ENCODE results near the gene FXYD6.

- no peak for TF ChIP-seq ATF1 (CRISPR knock-in tag; IDR thresholded peaks at IDR 0.05)
- no peak for TF ChIP-seq ATF1 (tag; IDR thresholded peaks at IDR 0.05)
- no peak for TF ChIP-seq MYBL2 (IDR thresholded peaks at IDR 0.05; ENCODE audit: low read depth)
- no peak for TF ChIP-seq MYBL2 (CRISPR knock-in tag; IDR thresholded peaks at IDR 0.05; ENCODE audit: borderline replicate concordance)
- TF ChIP-seq GTF2F1 (IDR thresholded peaks at IDR 0.05; ENCODE audit: low read depth, low read length), result no peak
- TF ChIP-seq GATA2 (CRISPR knock-in tag; IDR thresholded peaks at IDR 0.05), result no peak
- no peak for TF ChIP-seq ZNF592 (IDR thresholded peaks at IDR 0.05)
- no peak for TF ChIP-seq RBBP5 (IDR thresholded peaks at IDR 0.05; ENCODE audit: borderline replicate concordance, insufficient read depth, low read length, poor library complexity, severe bottlenecking)
- TF ChIP-seq ZNF133 (CRISPR knock-in tag; IDR thresholded peaks at IDR 0.05), result no peak
- TF ChIP-seq ZNF121 (CRISPR knock-in tag; conservative IDR thresholded peaks at IDR 0.05), result no peak
- TF ChIP-seq CBFB (CRISPR knock-in tag; IDR thresholded peaks at IDR 0.05), result no peak
- no peak for TF ChIP-seq HDAC3 (IDR thresholded peaks at IDR 0.05; ENCODE audit: borderline replicate concordance, partially characterized antibody)
- no peak for TF ChIP-seq EZH2 (IDR thresholded peaks at IDR 0.05; ENCODE audit: borderline replicate concordance, low read depth, low read length)
These were observed 11.1 kb upstream of the FXYD6 start for GRCh38 chr11:117887431-117888138.

Data from K562 (cell line).